ENCODE data around the gene DBF4B.
A peak's percentile ranks its signal among the peaks of the same experiment; 100 is the strongest.
"Not testable (repeated sequence)": the region's sequence is repeated elsewhere in the genome, so short reads cannot be mapped to it uniquely, and the experiment has no call there.

DNA sequence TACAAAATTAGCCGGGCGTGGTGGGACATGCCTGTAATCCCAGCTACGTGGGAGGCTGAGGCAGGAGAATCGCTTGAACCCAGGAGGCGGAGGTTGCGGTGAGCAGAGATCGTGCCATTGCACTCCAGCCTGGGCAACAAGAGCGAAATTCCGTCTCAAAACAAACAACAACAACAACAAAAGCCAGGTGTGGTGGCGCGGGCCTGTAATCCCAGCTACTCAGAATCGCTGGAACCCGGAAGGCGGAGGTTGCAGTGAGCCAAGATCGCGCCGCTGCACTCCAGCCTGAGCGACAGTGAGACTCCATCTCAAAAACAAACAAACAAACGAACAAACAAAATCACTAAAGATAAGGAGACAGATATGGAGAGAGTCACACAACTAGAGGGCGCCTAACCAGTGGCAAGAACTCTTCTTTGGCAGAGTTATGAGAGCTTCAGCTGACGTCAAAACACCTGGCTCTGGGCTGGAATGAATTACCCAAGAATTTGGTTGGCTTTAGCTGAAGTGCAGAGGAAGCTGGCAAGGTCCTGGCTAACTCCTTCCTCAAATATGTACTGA, 17.6 kb upstream of the DBF4B start:
- TF ChIP-seq, protein P1, sequence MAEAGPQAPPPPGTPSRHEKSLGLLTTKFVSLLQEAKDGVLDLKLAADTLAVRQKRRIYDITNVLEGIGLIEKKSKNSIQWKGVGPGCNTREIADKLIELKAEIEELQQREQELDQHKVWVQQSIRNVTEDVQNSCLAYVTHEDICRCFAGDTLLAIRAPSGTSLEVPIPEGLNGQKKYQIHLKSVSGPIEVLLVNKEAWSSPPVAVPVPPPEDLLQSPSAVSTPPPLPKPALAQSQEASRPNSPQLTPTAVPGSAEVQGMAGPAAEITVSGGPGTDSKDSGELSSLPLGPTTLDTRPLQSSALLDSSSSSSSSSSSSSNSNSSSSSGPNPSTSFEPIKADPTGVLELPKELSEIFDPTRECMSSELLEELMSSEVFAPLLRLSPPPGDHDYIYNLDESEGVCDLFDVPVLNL (IDR thresholded peaks at IDR 0.05; ENCODE audit: low read depth, low read length), result not testable (repeated sequence)
- TF ChIP-seq, protein P2, sequence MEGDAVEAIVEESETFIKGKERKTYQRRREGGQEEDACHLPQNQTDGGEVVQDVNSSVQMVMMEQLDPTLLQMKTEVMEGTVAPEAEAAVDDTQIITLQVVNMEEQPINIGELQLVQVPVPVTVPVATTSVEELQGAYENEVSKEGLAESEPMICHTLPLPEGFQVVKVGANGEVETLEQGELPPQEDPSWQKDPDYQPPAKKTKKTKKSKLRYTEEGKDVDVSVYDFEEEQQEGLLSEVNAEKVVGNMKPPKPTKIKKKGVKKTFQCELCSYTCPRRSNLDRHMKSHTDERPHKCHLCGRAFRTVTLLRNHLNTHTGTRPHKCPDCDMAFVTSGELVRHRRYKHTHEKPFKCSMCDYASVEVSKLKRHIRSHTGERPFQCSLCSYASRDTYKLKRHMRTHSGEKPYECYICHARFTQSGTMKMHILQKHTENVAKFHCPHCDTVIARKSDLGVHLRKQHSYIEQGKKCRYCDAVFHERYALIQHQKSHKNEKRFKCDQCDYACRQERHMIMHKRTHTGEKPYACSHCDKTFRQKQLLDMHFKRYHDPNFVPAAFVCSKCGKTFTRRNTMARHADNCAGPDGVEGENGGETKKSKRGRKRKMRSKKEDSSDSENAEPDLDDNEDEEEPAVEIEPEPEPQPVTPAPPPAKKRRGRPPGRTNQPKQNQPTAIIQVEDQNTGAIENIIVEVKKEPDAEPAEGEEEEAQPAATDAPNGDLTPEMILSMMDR (IDR thresholded peaks at IDR 0.05 in 2 of 3, conservative IDR thresholded peaks at IDR 0.05 in 1 of 3; ENCODE audit: control insufficient read depth in 2 of 3, extremely low read depth in 1 of 3, insufficient read depth in 1 of 3, low read depth in 3 of 3, low read length in 3 of 3), result peak; percentile 33 to 36 (median 33); a peak in 4 of 6 replicates
- not testable (repeated sequence) for TF ChIP-seq ZZZ3 (IDR thresholded peaks at IDR 0.05; ENCODE audit: control insufficient read depth, insufficient read length, low read depth); POLR2A (IDR thresholded peaks at IDR 0.05; ENCODE audit: low read depth, low read length); MTA3 (IDR thresholded peaks at IDR 0.05; ENCODE audit: borderline replicate concordance, low read length); JUND (IDR thresholded peaks at IDR 0.05; ENCODE audit: low read depth, low read length); TBL1XR1 (IDR thresholded peaks at IDR 0.05; ENCODE audit: low read depth, low read length)
- TF ChIP-seq, protein P3, sequence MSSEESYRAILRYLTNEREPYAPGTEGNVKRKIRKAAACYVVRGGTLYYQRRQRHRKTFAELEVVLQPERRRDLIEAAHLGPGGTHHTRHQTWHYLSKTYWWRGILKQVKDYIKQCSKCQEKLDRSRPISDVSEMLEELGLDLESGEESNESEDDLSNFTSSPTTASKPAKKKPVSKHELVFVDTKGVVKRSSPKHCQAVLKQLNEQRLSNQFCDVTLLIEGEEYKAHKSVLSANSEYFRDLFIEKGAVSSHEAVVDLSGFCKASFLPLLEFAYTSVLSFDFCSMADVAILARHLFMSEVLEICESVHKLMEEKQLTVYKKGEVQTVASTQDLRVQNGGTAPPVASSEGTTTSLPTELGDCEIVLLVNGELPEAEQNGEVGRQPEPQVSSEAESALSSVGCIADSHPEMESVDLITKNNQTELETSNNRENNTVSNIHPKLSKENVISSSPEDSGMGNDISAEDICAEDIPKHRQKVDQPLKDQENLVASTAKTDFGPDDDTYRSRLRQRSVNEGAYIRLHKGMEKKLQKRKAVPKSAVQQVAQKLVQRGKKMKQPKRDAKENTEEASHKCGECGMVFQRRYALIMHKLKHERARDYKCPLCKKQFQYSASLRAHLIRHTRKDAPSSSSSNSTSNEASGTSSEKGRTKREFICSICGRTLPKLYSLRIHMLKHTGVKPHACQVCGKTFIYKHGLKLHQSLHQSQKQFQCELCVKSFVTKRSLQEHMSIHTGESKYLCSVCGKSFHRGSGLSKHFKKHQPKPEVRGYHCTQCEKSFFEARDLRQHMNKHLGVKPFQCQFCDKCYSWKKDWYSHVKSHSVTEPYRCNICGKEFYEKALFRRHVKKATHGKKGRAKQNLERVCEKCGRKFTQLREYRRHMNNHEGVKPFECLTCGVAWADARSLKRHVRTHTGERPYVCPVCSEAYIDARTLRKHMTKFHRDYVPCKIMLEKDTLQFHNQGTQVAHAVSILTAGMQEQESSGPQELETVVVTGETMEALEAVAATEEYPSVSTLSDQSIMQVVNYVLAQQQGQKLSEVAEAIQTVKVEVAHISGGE (CRISPR knock-in tag; IDR thresholded peaks at IDR 0.05), result not testable (repeated sequence)
- TF ChIP-seq, protein P4, sequence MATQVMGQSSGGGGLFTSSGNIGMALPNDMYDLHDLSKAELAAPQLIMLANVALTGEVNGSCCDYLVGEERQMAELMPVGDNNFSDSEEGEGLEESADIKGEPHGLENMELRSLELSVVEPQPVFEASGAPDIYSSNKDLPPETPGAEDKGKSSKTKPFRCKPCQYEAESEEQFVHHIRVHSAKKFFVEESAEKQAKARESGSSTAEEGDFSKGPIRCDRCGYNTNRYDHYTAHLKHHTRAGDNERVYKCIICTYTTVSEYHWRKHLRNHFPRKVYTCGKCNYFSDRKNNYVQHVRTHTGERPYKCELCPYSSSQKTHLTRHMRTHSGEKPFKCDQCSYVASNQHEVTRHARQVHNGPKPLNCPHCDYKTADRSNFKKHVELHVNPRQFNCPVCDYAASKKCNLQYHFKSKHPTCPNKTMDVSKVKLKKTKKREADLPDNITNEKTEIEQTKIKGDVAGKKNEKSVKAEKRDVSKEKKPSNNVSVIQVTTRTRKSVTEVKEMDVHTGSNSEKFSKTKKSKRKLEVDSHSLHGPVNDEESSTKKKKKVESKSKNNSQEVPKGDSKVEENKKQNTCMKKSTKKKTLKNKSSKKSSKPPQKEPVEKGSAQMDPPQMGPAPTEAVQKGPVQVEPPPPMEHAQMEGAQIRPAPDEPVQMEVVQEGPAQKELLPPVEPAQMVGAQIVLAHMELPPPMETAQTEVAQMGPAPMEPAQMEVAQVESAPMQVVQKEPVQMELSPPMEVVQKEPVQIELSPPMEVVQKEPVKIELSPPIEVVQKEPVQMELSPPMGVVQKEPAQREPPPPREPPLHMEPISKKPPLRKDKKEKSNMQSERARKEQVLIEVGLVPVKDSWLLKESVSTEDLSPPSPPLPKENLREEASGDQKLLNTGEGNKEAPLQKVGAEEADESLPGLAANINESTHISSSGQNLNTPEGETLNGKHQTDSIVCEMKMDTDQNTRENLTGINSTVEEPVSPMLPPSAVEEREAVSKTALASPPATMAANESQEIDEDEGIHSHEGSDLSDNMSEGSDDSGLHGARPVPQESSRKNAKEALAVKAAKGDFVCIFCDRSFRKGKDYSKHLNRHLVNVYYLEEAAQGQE (IDR thresholded peaks at IDR 0.05; ENCODE audit: low read depth, low read length), result not testable (repeated sequence)

Measured in GM12878 (cell line).